PFSK-1 (cell line): ENCODE measurements around the gene IRX3.

Experiments
- FOXP2 ChIP-seq: optimal IDR thresholded peaks from 2 replicates; pipeline ENCODE3; 2011; ENCODE audit warnings: borderline replicate concordance, control low read depth, inconsistent platforms; ENCODE audit not compliant: insufficient read depth; ENCODE audit errors: extremely low read length, extremely low read depth
- POLR2AphosphoS5 ChIP-seq: IDR thresholded peaks from 2 replicates; pipeline ENCODE4 v1.6.1; 2012; ENCODE audit warnings: low read depth, mild to moderate bottlenecking, control low read depth, low read length, moderate library complexity
- SIN3A ChIP-seq: IDR thresholded peaks from 2 replicates; pipeline ENCODE4 v1.6.1; 2012; ENCODE audit warnings: mild to moderate bottlenecking, low read length, moderate library complexity, borderline replicate concordance; ENCODE audit not compliant: insufficient read depth
- TAF1 ChIP-seq: IDR thresholded peaks from 2 replicates; pipeline ENCODE4 v1.6.1; 2012; ENCODE audit warnings: low read length, control low read depth, borderline replicate concordance; ENCODE audit not compliant: insufficient read depth
- TF ChIP-seq, protein P1 (sequence below), 2 experiments: IDR thresholded peaks; 2 replicates each; pipeline versions ENCODE4 v1.6.1 to v1.8.0; 2011 to 2012; ENCODE audit warnings: low read depth in 2 of 2, low read length in 2 of 2, control low read depth in 1 of 2, inconsistent platforms in 1 of 2, mild to moderate bottlenecking in 1 of 2, moderate library complexity in 1 of 2; ENCODE audit not compliant: insufficient read depth in 1 of 2

GRCh38 chr16:54324716-54325115 lies 38.1 kb upstream of the IRX3 start:
- TF ChIP-seq, protein P1, sequence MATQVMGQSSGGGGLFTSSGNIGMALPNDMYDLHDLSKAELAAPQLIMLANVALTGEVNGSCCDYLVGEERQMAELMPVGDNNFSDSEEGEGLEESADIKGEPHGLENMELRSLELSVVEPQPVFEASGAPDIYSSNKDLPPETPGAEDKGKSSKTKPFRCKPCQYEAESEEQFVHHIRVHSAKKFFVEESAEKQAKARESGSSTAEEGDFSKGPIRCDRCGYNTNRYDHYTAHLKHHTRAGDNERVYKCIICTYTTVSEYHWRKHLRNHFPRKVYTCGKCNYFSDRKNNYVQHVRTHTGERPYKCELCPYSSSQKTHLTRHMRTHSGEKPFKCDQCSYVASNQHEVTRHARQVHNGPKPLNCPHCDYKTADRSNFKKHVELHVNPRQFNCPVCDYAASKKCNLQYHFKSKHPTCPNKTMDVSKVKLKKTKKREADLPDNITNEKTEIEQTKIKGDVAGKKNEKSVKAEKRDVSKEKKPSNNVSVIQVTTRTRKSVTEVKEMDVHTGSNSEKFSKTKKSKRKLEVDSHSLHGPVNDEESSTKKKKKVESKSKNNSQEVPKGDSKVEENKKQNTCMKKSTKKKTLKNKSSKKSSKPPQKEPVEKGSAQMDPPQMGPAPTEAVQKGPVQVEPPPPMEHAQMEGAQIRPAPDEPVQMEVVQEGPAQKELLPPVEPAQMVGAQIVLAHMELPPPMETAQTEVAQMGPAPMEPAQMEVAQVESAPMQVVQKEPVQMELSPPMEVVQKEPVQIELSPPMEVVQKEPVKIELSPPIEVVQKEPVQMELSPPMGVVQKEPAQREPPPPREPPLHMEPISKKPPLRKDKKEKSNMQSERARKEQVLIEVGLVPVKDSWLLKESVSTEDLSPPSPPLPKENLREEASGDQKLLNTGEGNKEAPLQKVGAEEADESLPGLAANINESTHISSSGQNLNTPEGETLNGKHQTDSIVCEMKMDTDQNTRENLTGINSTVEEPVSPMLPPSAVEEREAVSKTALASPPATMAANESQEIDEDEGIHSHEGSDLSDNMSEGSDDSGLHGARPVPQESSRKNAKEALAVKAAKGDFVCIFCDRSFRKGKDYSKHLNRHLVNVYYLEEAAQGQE (IDR thresholded peaks at IDR 0.05; ENCODE audit: insufficient read depth in 1 of 2, low read depth in 2 of 2, low read length in 2 of 2), result no peak
- TF ChIP-seq SIN3A (no peak), POLR2AphosphoS5 (no peak), FOXP2 (no peak), TAF1 (no peak)
